Muscle layer of colon (tissue), 2 donors: ENCODE data around the gene TMEM237.

Source experiments
- H3K27ac ChIP-seq: one replicate; pipeline ENCODE4 v1.7.0; 2013; ENCODE audit warnings: low read depth, mild to moderate bottlenecking, low read length, moderate library complexity
- H3K27me3 ChIP-seq, 2 donors: one replicate each; pipeline ENCODE4 v1.7.0; 2013; ENCODE audit warnings: low read length in 2 of 2, mild to moderate bottlenecking in 2 of 2; ENCODE audit not compliant: insufficient read depth in 2 of 2, control insufficient read depth in 1 of 2
- H3K36me3 ChIP-seq: one replicate; pipeline ENCODE4 v1.7.0; 2013; ENCODE audit warnings: mild to moderate bottlenecking, low read length; ENCODE audit not compliant: insufficient read depth
- H3K4me1 ChIP-seq: one replicate; pipeline ENCODE4 v1.7.0; 2013; ENCODE audit warnings: mild to moderate bottlenecking, low read length; ENCODE audit not compliant: insufficient read depth
- H3K4me3 ChIP-seq, 2 donors: one replicate each; pipeline ENCODE4 v1.7.0; 2013; ENCODE audit warnings: low read length in 2 of 2, low read depth in 1 of 2, mild to moderate bottlenecking in 1 of 2, moderate library complexity in 1 of 2
- H3K9ac ChIP-seq: one replicate; pipeline ENCODE4 v1.7.0; 2013; ENCODE audit warnings: low read length
- H3K9me3 ChIP-seq: one replicate; pipeline ENCODE4 v1.7.0; 2013; ENCODE audit warnings: mild to moderate bottlenecking, low read length
- donor health status: abdominal sarcoma.
- donor health status: Adenocarcinoma of cecum.

TMEM237 gene

GRCh38 chr2:201600906-201601305 is 42.4 kb downstream of the TMEM237 start:
- H3K4me3 ChIP-seq = no peak overlapping the region
- no peak overlapping the region for H3K27ac ChIP-seq
- no peaks in the 10 kb centered on the region for H3K4me1 ChIP-seq
- no peaks in the 10 kb centered on the region for H3K36me3 ChIP-seq
- H3K9ac ChIP-seq = no peak overlapping the region
- H3K27me3 ChIP-seq = no peaks in the 10 kb centered on the region
- no peaks in the 10 kb centered on the region for H3K9me3 ChIP-seq

- no peak overlapping the region for H3K9ac ChIP-seq
- no peaks in the 10 kb centered on the region for H3K36me3 ChIP-seq
- no peaks in the 10 kb centered on the region for H3K4me1 ChIP-seq
- H3K27ac ChIP-seq = no peak overlapping the region
- no peak overlapping the region for H3K4me3 ChIP-seq
- H3K27me3 ChIP-seq = no peaks in the 10 kb centered on the region
- H3K9me3 ChIP-seq = no peaks in the 10 kb centered on the region
Observed at GRCh38 chr2:201597397-201597796, 45.9 kb downstream of the TMEM237 start.

GRCh38 chr2:201580486-201580885 is 62.8 kb downstream of the TMEM237 start:
- Histone ChIP-seq H3K36me3 (no peaks in the 10 kb centered on the region), H3K9ac (no peak overlapping the region), H3K4me1 (no peaks in the 10 kb centered on the region), H3K4me3 (no peak overlapping the region), H3K9me3 (no peaks in the 10 kb centered on the region), H3K27ac (no peak overlapping the region), H3K27me3 (no peaks in the 10 kb centered on the region)

- Histone ChIP-seq H3K9me3 (no peaks in the 10 kb centered on the region), H3K27ac (no peak overlapping the region), H3K4me3 (no peak overlapping the region), H3K4me1 (no peaks in the 10 kb centered on the region), H3K36me3 (no peaks in the 10 kb centered on the region), H3K27me3 (no peaks in the 10 kb centered on the region), H3K9ac (no peak overlapping the region)
Observed at GRCh38 chr2:201579536-201579935, 63.8 kb downstream of the TMEM237 start.

GRCh38 chr2:201575971-201576370 is 67.3 kb downstream of the TMEM237 start:
- Histone ChIP-seq H3K4me1 (no peaks in the 10 kb centered on the region), H3K27ac (no peak overlapping the region), H3K9ac (no peak overlapping the region), H3K36me3 (no peaks in the 10 kb centered on the region), H3K4me3 (no peak overlapping the region), H3K27me3 (no peaks in the 10 kb centered on the region), H3K9me3 (no peaks in the 10 kb centered on the region)

- Histone ChIP-seq H3K9ac (no peak overlapping the region), H3K4me1 (no peaks in the 10 kb centered on the region), H3K36me3 (no peaks in the 10 kb centered on the region), H3K27me3 (no peaks in the 10 kb centered on the region), H3K9me3 (no peaks in the 10 kb centered on the region), H3K27ac (no peak overlapping the region), H3K4me3 (no peak overlapping the region)
Observed at GRCh38 chr2:201574766-201575165, 68.5 kb downstream of the TMEM237 start.

- Histone ChIP-seq H3K27ac (no peak overlapping the region), H3K4me3 (no peak overlapping the region), H3K4me1 (no peaks in the 10 kb centered on the region), H3K9ac (no peak overlapping the region), H3K27me3 (no peaks in the 10 kb centered on the region), H3K36me3 (no peaks in the 10 kb centered on the region), H3K9me3 (no peaks in the 10 kb centered on the region)
Observed at GRCh38 chr2:201572846-201573508, 70.3 kb downstream of the TMEM237 start.
